GM12878 (cell line): ENCODE results near the gene MXRA8.

Experiments used
- IKZF1 ChIP-seq: fragments of 450-650 bp; conservative IDR thresholded peaks from 2 replicates; pipeline ENCODE4 v1.6.1; 2017; ENCODE audit warnings: antibody characterized with exemption, mild to moderate bottlenecking
- NRF1 ChIP-seq: conservative IDR thresholded peaks from 2 replicates; pipeline ENCODE4 v1.6.1; 2011; ENCODE audit warnings: mild to moderate bottlenecking, low read depth, low read length, improper control_type of control experiment
- RAD21 ChIP-seq: IDR thresholded peaks from 2 replicates; pipeline ENCODE4 v1.6.1; 2011; ENCODE audit warnings: mild to moderate bottlenecking, low read depth, low read length, moderate library complexity; ENCODE audit not compliant: insufficient read depth
- SIN3A ChIP-seq: IDR thresholded peaks from 2 replicates; pipeline ENCODE4 v1.6.1; 2012; ENCODE audit warnings: low read depth, low read length, improper control_type of control experiment
- ZSCAN29 ChIP-seq: fragments of 450-650 bp; IDR thresholded peaks from 2 replicates; pipeline ENCODE4 v1.6.1; 2017; ENCODE audit warnings: mild to moderate bottlenecking, moderate library complexity
- TF ChIP-seq, protein P1 (sequence below), 3 experiments: IDR thresholded peaks in 2 of 3; conservative IDR thresholded peaks in 1 of 3; 2 replicates each; pipeline ENCODE4 v1.5.1; 2011; ENCODE audit warnings: low read depth in 3 of 3, low read length in 3 of 3, mild to moderate bottlenecking in 3 of 3, control low read depth in 2 of 3, moderate library complexity in 2 of 3, inconsistent platforms in 1 of 3, mixed read lengths in 1 of 3; ENCODE audit not compliant: control insufficient read depth in 2 of 3, insufficient read depth in 1 of 3; ENCODE audit errors: extremely low read depth in 1 of 3

DNA sequence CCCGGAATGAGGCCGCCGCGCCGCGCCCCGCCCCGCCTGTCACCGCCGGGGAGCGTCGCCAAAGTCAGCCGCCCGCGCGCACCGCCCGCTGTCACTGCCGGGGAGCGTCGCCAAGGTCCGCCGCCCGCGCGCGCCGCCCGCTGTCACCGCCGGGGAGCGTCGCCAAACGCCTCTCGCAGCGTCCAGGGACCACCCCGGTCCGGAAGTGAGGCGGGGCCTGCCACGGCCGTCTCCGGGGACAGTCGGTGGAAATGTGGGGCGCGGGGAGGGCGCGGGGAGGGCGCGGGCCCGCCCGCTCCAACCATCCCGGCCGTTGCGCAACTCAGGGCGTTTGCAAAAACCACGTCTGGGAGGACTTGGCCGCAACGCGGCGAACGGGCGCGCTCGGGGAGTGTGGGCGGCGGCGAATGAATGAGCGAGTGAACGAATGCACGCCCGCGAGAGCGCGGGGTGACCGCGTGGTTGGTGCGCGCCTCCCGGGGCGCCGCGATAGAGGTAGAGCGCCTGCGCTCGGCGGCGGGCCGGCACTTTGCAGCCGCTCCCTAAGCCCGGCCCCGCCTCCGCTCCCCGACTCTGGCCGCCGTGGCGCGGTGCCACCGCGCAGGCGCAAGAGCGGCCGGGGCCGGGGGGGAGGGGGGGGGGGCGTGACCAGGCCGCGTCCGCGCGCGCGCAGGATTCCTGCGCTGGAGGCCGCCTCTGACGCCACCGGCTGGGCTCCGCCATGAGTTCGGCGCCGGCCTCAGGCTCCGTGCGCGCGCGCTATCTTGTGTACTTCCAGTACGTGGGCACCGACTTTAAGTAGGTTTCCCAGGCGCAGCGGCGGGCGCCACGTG is 50.2 kb downstream of the MXRA8 start, which contains the start of the genes ACAP3 and PUSL1:
- no peak for TF ChIP-seq ZSCAN29
- peak; percentile 33 for TF ChIP-seq IKZF1
- TF ChIP-seq, protein P1, sequence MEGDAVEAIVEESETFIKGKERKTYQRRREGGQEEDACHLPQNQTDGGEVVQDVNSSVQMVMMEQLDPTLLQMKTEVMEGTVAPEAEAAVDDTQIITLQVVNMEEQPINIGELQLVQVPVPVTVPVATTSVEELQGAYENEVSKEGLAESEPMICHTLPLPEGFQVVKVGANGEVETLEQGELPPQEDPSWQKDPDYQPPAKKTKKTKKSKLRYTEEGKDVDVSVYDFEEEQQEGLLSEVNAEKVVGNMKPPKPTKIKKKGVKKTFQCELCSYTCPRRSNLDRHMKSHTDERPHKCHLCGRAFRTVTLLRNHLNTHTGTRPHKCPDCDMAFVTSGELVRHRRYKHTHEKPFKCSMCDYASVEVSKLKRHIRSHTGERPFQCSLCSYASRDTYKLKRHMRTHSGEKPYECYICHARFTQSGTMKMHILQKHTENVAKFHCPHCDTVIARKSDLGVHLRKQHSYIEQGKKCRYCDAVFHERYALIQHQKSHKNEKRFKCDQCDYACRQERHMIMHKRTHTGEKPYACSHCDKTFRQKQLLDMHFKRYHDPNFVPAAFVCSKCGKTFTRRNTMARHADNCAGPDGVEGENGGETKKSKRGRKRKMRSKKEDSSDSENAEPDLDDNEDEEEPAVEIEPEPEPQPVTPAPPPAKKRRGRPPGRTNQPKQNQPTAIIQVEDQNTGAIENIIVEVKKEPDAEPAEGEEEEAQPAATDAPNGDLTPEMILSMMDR (IDR thresholded peaks at IDR 0.05 in 2 of 3, conservative IDR thresholded peaks at IDR 0.05 in 1 of 3; ENCODE audit: control insufficient read depth in 2 of 3, extremely low read depth in 1 of 3, insufficient read depth in 1 of 3, low read depth in 3 of 3, low read length in 3 of 3), result no peak
- TF ChIP-seq NRF1, result peak; percentile 49
- TF ChIP-seq RAD21, result no peak
- TF ChIP-seq SIN3A, result peak; percentile 90
